ENCODE data around the gene CD200R1L.

GRCh38 chr3:112871735-112872134, 25.1 kb upstream of the CD200R1L start:
- no peak for TF ChIP-seq CTCF (IDR thresholded peaks at IDR 0.05)
- no peak for TF ChIP-seq POLR2AphosphoS5 (IDR thresholded peaks at IDR 0.05)
- no peak for TF ChIP-seq POLR2A (IDR thresholded peaks at IDR 0.05)
